K562 (cell line): ENCODE data around the gene TSPAN3. TPM values are rescaled to one million over a fixed set of nuclear protein-coding genes. Genes with fewer than 3 reads are reported as not detected.
A peak's percentile ranks its signal among the peaks of the same experiment; 100 is the strongest.

Source experiments
- ATAC-seq: fragments of 200-7000 bp; cut with Tn5 transposase; 3 replicates; pipeline ENCODE4 v1.9.1; 2020; ENCODE audit warnings: moderate library complexity
- BruUV-seq: library from RNA; stranded (reverse); fragments of 400-500 nt; replicated peaks from 2 replicates; lab custom pipeline; 2021; lab: Mats Ljungman, UMichigan
- CTCF ChIA-PET: fragments of 300-600 bp; formaldehyde crosslinking; extraction: SDS; loops from one replicate; lab custom pipeline; 2021; ENCODE audit warnings: low intra/inter-chr PET ratio; lab: Yijun Ruan, JAX
- POLR2A ChIA-PET: fragments of 300-600, 350-650 bp; sonication (Branson Sonifier 250); formaldehyde crosslinking; extraction: SDS; loops from one replicate; lab custom pipeline; 2021; ENCODE audit warnings: antibody characterized with exemption, inconsistent platforms; lab: Yijun Ruan, JAX
- DNase-seq, 4 experiments: peaks; one replicate each; pipeline versions ENCODE4 v3.0.0 to v3.0.0-alpha.2; 2011 to 2018; ENCODE audit warnings: low spot score in 3 of 4, mixed read lengths in 3 of 4; ENCODE audit errors: extremely low read depth in 1 of 4
- FAIRE-seq: peaks from 2 replicates; lab custom pipeline; 2011; peaks lifted over from hg19 to GRCh38; lab: Jason Lieb, UNC
- H2AFZ ChIP-seq: 2 replicates; pipeline ENCODE4 v1.6.0; 2011; ENCODE audit warnings: low read depth, low read length, control low read depth, inconsistent platforms
- H3K27ac ChIP-seq: fragments of 200-600 bp; 3 replicates; pipeline ENCODE4 v1.8.0; 2011; ENCODE audit warnings: low read depth, mild to moderate bottlenecking, control low read depth, inconsistent platforms, low read length, moderate library complexity, mixed read lengths; ENCODE audit errors: extremely low read depth
- H3K27me3 ChIP-seq, 2 experiments: fragments of 300-600 bp in 1 of 2; 2 replicates in 1 of 2; 3 replicates in 1 of 2; pipeline versions ENCODE4 v1.6.0 to v1.8.0; 2011; ENCODE audit warnings: inconsistent platforms in 2 of 2, low read length in 2 of 2, mild to moderate bottlenecking in 1 of 2, mixed read lengths in 1 of 2, moderate library complexity in 1 of 2; ENCODE audit not compliant: control insufficient read depth in 2 of 2, insufficient read depth in 2 of 2
- H3K36me3 ChIP-seq: fragments of 300-600 bp; 3 replicates; pipeline ENCODE4 v1.8.0; 2011; ENCODE audit warnings: mild to moderate bottlenecking, low read length, inconsistent platforms; ENCODE audit not compliant: control insufficient read depth, insufficient read depth
- H3K4me1 ChIP-seq, 2 experiments: fragments of 200-600 bp in 1 of 2; replicated peaks in 1 of 2; 2 replicates in 1 of 2; 3 replicates in 1 of 2; pipeline versions ENCODE4 v1.5.1 to v1.8.0; 2011; ENCODE audit warnings: inconsistent platforms in 2 of 2, low read length in 2 of 2, mild to moderate bottlenecking in 1 of 2, mixed read lengths in 1 of 2, moderate library complexity in 1 of 2; ENCODE audit not compliant: control insufficient read depth in 2 of 2, insufficient read depth in 2 of 2
- H3K4me2 ChIP-seq: 2 replicates; pipeline ENCODE4 v1.6.1; 2011; ENCODE audit warnings: low read length, control low read depth, inconsistent platforms, mixed read lengths; ENCODE audit not compliant: insufficient read depth
- H3K4me3 ChIP-seq: fragments of 200-600 bp; sonication (generic), shearing (Covaris generic); 2 replicates; pipeline ENCODE4 v1.5.1; 2016; ENCODE audit warnings: control low read depth, inconsistent platforms
- H3K79me2 ChIP-seq: fragments of 200-600 bp; 3 replicates; pipeline ENCODE4 v1.8.0; 2011; ENCODE audit warnings: low read length, inconsistent platforms; ENCODE audit not compliant: control insufficient read depth, insufficient read depth
- H3K9ac ChIP-seq, 2 experiments: 2 replicates each; pipeline versions ENCODE4 v1.6.0 to v1.6.1; 2011; ENCODE audit warnings: low read depth in 2 of 2, low read length in 2 of 2, control low read depth in 1 of 2, inconsistent platforms in 1 of 2, mild to moderate bottlenecking in 1 of 2, mixed read lengths in 1 of 2; ENCODE audit not compliant: insufficient read depth in 1 of 2
- H3K9me1 ChIP-seq: one replicate; pipeline ENCODE4 v1.6.0; 2011; ENCODE audit warnings: inconsistent platforms, mild to moderate bottlenecking, low read length, moderate library complexity; ENCODE audit not compliant: control insufficient read depth, insufficient read depth
- H3K9me3 ChIP-seq: replicated peaks from 2 replicates; pipeline ENCODE4 v1.5.1; 2011; ENCODE audit warnings: low read depth, low read length, inconsistent platforms; ENCODE audit not compliant: control insufficient read depth, insufficient read depth
- H4K20me1 ChIP-seq: replicated peaks from 2 replicates; pipeline ENCODE4 v1.6.1; 2011; ENCODE audit warnings: low read length, inconsistent platforms, mixed read lengths; ENCODE audit not compliant: control insufficient read depth, insufficient read depth
- CTCF ChIP-seq, 3 experiments: IDR thresholded peaks in 2 of 3; conservative IDR thresholded peaks in 1 of 3; 2 replicates each; pipeline ENCODE4 v1.5.1; 2011 to 2012; ENCODE audit warnings: low read length in 3 of 3, mild to moderate bottlenecking in 3 of 3, control low read depth in 2 of 3, improper control_type of control experiment in 1 of 3, inconsistent platforms in 1 of 3, low read depth in 1 of 3, mixed read lengths in 1 of 3, moderate library complexity in 1 of 3; ENCODE audit not compliant: insufficient read depth in 2 of 3
- MECOM ChIP-seq: fragments of 250-450 bp; sonication (Bioruptor Pico); IDR thresholded peaks from 2 replicates; pipeline ENCODE4 v1.8.0; 2022; ENCODE audit warnings: inconsistent platforms
- WGBS: fragments of 100-300 bp; shearing (Covaris generic); methylation state at CpG from one replicate; pipeline ENCODE4 v1.1.6; 2016; ENCODE audit warnings: low coverage, mixed read lengths; ENCODE audit not compliant: insufficient coverage; ENCODE audit errors: missing lambda C conversion rate; 5-methylcytosine and 5-hydroxymethylcytosine counted together
- in situ Hi-C: fragments of 300-500 bp; cut with MboI; formaldehyde crosslinking; loops from 4 replicates; pipeline ENCODE4 v1.15.0; 2018; ENCODE audit warnings: inconsistent platforms, mixed read lengths
- intact Hi-C: fragments of 100-400 bp; cut with micrococcal nuclease; formaldehyde crosslinking; loops from 2 replicates; pipeline ENCODE4 v1.14.2; 2022
- polyA plus RNA-seq, 8 experiments: library from polyadenylated mRNA; depleted of rRNA in 4 of 8; stranded (reverse) in 5 of 8; unstranded in 3 of 8; fragments of >200 nt; fragmentation: Nextera tagmentation in 2 of 8; fragmentation: Illumina TruSeq in 1 of 8; extraction: Ambion mirVana in 2 of 8; extraction: Trizol in 1 of 8; gene quantifications; 2 replicates each; pipeline versions ENCODE4 v1.2.1 to v1.2.3, GENCODE V29; 2011 to 2014; ENCODE audit warnings: inconsistent platforms in 1 of 8, missing spikeins in 1 of 8
- total RNA-seq, 7 experiments: library from RNA; depleted of rRNA in 6 of 7; stranded (reverse); fragments of >200 nt in 6 of 7; fragmentation: Illumina TruSeq in 2 of 7; extraction: Trizol in 2 of 7; gene quantifications; 2 replicates each; pipeline versions ENCODE4 v1.2.1 to v1.2.3, GENCODE V29; 2011 to 2021; ENCODE audit warnings: low replicate concordance in 1 of 7

The TSPAN3 gene
- total and polyA plus RNA-seq, 9 of the 15 experiments (the other 6 are each of a cell fraction or from before 2014, with no cell fraction given): 14.3 to 144 (median 71.1) TPM

DNA sequence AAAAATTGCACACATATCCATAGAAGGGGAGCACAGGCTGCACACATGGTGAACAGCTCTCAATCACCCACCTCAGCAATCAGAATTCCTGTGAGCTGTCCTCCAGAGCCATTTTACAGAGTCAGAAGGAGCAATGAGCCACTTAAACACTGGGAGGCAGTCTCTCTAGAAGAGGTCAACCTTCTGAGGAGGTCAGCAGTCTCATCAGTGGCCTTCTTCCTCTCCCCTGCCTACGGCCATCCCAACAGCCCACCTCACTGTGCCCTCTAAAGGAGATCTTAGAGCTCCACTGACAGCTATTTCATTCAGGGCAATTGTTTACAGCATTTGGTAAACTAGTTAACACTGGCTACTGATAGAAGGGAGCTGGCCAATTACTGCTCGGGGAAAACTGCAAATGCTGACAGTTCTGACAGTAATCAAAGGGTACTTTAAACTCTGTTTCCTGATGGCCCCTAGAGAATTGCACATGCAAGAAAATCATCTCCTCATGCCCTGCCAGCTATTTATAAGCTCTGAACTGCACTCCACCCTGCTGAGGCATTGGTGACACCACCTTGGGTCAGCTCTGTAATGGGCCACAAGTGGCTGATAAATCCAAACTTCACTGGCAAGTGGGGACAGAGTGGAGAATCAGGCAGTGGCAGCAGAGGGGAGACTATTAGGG, 42.1 kb upstream of the TSPAN3 start:
- Histone ChIP-seq H3K27me3 (no peaks in the 10 kb centered on the region), H3K36me3 (peaks cover 13% of the 10 kb centered on the region; the same call in 2 of the 3 replicates), H3K9me3 (no peaks in the 10 kb centered on the region), H3K4me2 (no peak overlapping the region), H3K79me2 (no peaks in the 10 kb centered on the region), H3K4me3 (no peak overlapping the region), H4K20me1 (0 out of 2 replicates have a peak, but pooled peaks cover under 1% of the 10 kb centered on the region), H3K9ac (no peak overlapping the region), H3K9me1 (no peaks in the 10 kb centered on the region), H3K27ac (no peak overlapping the region), H2AFZ (no peak overlapping the region), H3K4me1 (no peaks in the 10 kb centered on the region)
- POLR2A ChIA-PET: no interaction called here
- DNase-seq (no peak), FAIRE-seq (no peak), ATAC-seq (peak; percentile 46; the same call in 2 of the 3 replicates)
- peak in 1 of 3 experiments; percentile 8; a peak in 1 of 6 replicates for TF ChIP-seq CTCF (IDR thresholded peaks at IDR 0.05 in 2 of 3, conservative IDR thresholded peaks at IDR 0.05 in 1 of 3; ENCODE audit: insufficient read depth in 2 of 3, low read depth in 1 of 3, low read length in 3 of 3)
- TF ChIP-seq MECOM (CRISPR knock-in tag): no peak
- CTCF ChIA-PET: no interaction called here
- WGBS: 96% methylated on average over 2 of the region's 2 CpGs
- in situ Hi-C loops: no loop called here
- no TSS peak for BruUV-seq
- intact Hi-C loops: no loop called here
